GM23248 (cell line): Measurements from ENCODE around the gene LRRC43. TPM values are rescaled to one million over a fixed set of nuclear protein-coding genes. Genes with fewer than 3 reads are reported as not detected.

Source experiments
- DNase-seq: peaks from one replicate; pipeline ENCODE4 v3.0.0-alpha.2; 2015
- H2AFZ ChIP-seq: fragments of 200-600 bp; sonication (generic); 2 replicates; pipeline ENCODE4 v1.6.1; 2016; ENCODE audit warnings: antibody characterized with exemption
- H3F3A ChIP-seq: fragments of 200-600 bp; sonication (generic); 2 replicates; pipeline ENCODE4 v1.6.1; 2016; ENCODE audit warnings: mild to moderate bottlenecking, antibody characterized with exemption, mixed run types; ENCODE audit not compliant: insufficient read depth
- H3K27ac ChIP-seq: fragments of 200-600 bp; sonication (generic); 2 replicates; pipeline ENCODE4 v1.5.1; 2016; ENCODE audit warnings: mild to moderate bottlenecking
- H3K27me3 ChIP-seq: fragments of 200-600 bp; sonication (generic); replicated peaks from 2 replicates; pipeline ENCODE4 v1.6.1; 2016; ENCODE audit warnings: mild to moderate bottlenecking; ENCODE audit not compliant: insufficient read depth
- H3K36me3 ChIP-seq: fragments of 200-600 bp; sonication (generic); 2 replicates; pipeline ENCODE4 v1.6.1; 2016; ENCODE audit warnings: low read depth, mild to moderate bottlenecking
- H3K4me1 ChIP-seq: fragments of 200-600 bp; sonication (generic); 2 replicates; pipeline ENCODE4 v1.6.1; 2016; ENCODE audit warnings: mild to moderate bottlenecking; ENCODE audit not compliant: insufficient read depth
- H3K4me2 ChIP-seq: fragments of 200-600 bp; sonication (generic); one replicate; pipeline ENCODE4 v1.6.1; 2016; ENCODE audit warnings: mild to moderate bottlenecking; ENCODE audit not compliant: unreplicated experiment
- H3K4me3 ChIP-seq: fragments of 200-600 bp; sonication (generic); 2 replicates; pipeline ENCODE4 v1.5.1; 2016; ENCODE audit warnings: mild to moderate bottlenecking
- H3K79me2 ChIP-seq: fragments of 200-600 bp; sonication (generic); 2 replicates; pipeline ENCODE4 v1.6.1; 2016; ENCODE audit warnings: mild to moderate bottlenecking; ENCODE audit not compliant: insufficient read depth
- H3K9ac ChIP-seq: fragments of 200-600 bp; sonication (generic); 2 replicates; pipeline ENCODE4 v1.6.1; 2016; ENCODE audit warnings: mild to moderate bottlenecking
- H3K9me2 ChIP-seq: fragments of 200-600 bp; sonication (generic); 2 replicates; pipeline ENCODE4 v1.6.1; 2016; ENCODE audit warnings: mixed run types, mild to moderate bottlenecking, moderate library complexity; ENCODE audit not compliant: insufficient read depth
- H3K9me3 ChIP-seq: fragments of 200-600 bp; sonication (generic); one replicate; pipeline ENCODE4 v1.6.1; 2017; ENCODE audit warnings: low read depth
- H4K20me1 ChIP-seq: fragments of 200-600 bp; sonication (generic); 2 replicates; pipeline ENCODE4 v1.6.0; 2016; ENCODE audit not compliant: insufficient read depth
- EZH2 ChIP-seq: fragments of 200-600 bp; sonication (generic); IDR thresholded peaks from 2 replicates; pipeline ENCODE4 v1.6.1; 2018; ENCODE audit warnings: antibody characterized with exemption, mild to moderate bottlenecking; ENCODE audit not compliant: insufficient read depth, poor library complexity, severe bottlenecking
- EZH2phosphoT487 ChIP-seq: fragments of 200-600 bp; sonication (generic); IDR thresholded peaks from 2 replicates; pipeline ENCODE4 v1.6.1; 2018; ENCODE audit warnings: antibody characterized with exemption, moderate library complexity, mild to moderate bottlenecking, low read depth; ENCODE audit not compliant: insufficient read depth
- WGBS, 2 experiments: methylation state at CpG; one replicate each; pipeline ENCODE4 v1.1.6; 2015 to 2017; ENCODE audit warnings: low lambda C conversion rate in 2 of 2, low coverage in 1 of 2; ENCODE audit errors: missing lambda C conversion rate in 2 of 2; 5-methylcytosine and 5-hydroxymethylcytosine counted together
- in situ Hi-C: fragments of 300-500 bp; cut with MboI; formaldehyde crosslinking; loops from 2 replicates; pipeline ENCODE4 v1.15.0; 2020
- polyA plus RNA-seq: library from polyadenylated mRNA; unstranded; fragments of >200 nt; fragmentation: Nextera tagmentation; extraction: Ambion mirVana; gene quantifications from 2 replicates; pipeline ENCODE4 v1.2.1, GENCODE V29; 2016
- total RNA-seq: library from RNA; depleted of rRNA; stranded (reverse); fragments of >200 nt; shearing (Covaris generic); gene quantifications from 2 replicates; pipeline ENCODE4 v1.2.3, GENCODE V29; 2014

LRRC43 gene
- total and polyA plus RNA-seq, 2 experiments from 2014 or later: 1.9 to 6.4 TPM

DNA sequence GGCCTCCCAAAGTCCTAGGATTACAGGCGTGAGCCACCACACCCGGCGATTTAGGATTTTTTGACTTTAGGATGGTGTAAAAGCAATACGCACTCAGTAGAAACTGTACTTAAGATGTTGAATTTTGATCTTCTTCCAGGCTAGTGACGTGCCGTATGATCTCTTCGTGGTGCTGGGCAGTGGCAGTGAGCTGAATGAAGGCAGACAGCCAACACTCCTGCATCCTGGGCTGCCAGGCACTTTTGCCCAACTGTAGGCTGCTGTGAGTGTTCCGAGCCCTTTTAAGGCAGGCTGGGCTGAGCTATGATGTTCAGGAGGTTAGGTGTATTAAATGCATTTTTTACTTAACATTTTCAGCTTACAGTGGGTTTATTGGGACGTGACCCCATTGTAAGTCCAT lies 30.2 kb upstream of the LRRC43 start:
- Histone ChIP-seq H3K9ac (no peak overlapping the region), H3K36me3 (no peaks in the 10 kb centered on the region), H3K27me3 (no peaks in the 10 kb centered on the region), H3K9me3 (no peaks in the 10 kb centered on the region), H3K9me2 (no peaks in the 10 kb centered on the region), H2AFZ (no peak overlapping the region), H3F3A (no peaks in the 10 kb centered on the region), H3K27ac (no peak overlapping the region), H3K79me2 (no peaks in the 10 kb centered on the region), H3K4me3 (no peak overlapping the region), H3K4me2 (no peak overlapping the region), H3K4me1 (no peaks in the 10 kb centered on the region), H4K20me1 (no peaks in the 10 kb centered on the region)
- no peak for DNase-seq
- TF ChIP-seq EZH2 (no peak), EZH2phosphoT487 (no peak)
- 61 to 62% methylated on average over 9 of the region's 9 CpGs for WGBS, 2 experiments
- in situ Hi-C loops: no loop called here

DNA sequence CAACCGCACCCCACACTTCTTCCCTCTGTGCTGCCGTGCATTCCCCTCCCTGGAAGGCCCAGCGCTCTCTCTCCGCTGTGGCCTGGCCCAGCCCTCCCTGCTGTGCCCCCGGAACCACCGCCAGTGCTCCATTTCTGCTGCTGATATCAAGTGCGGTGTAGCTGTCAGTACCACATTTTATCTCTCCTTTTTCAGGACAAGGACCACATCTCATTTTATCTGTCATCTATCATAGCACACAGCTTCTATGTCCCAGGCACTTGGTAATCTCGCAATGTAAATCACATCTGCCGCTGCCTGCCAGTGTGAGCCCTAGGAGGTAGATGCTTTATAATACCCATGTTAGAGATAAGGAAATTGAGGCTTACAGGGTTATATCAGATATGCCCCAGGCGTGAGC lies 27.2 kb upstream of the LRRC43 start:
- H3K4me1 ChIP-seq: no peaks in the 10 kb centered on the region
- H3K9me3 ChIP-seq: no peaks in the 10 kb centered on the region
- no peak overlapping the region for H3K4me2 ChIP-seq
- no peaks in the 10 kb centered on the region for H3K79me2 ChIP-seq
- in situ Hi-C loops: no loop called here
- no peak overlapping the region for H3K9ac ChIP-seq
- H4K20me1 ChIP-seq: no peaks in the 10 kb centered on the region
- no peaks in the 10 kb centered on the region for H3K27me3 ChIP-seq
- no peak for DNase-seq
- WGBS, 2 experiments: 61 to 63% methylated on average over 10 of the region's 10 CpGs
- TF ChIP-seq EZH2 (no peak), EZH2phosphoT487 (no peak)
- H3K27ac ChIP-seq: no peak overlapping the region
- H3K9me2 ChIP-seq: no peaks in the 10 kb centered on the region
- H3K4me3 ChIP-seq: no peak overlapping the region
- H2AFZ ChIP-seq: no peak overlapping the region
- no peaks in the 10 kb centered on the region for H3F3A ChIP-seq
- no peaks in the 10 kb centered on the region for H3K36me3 ChIP-seq

DNA sequence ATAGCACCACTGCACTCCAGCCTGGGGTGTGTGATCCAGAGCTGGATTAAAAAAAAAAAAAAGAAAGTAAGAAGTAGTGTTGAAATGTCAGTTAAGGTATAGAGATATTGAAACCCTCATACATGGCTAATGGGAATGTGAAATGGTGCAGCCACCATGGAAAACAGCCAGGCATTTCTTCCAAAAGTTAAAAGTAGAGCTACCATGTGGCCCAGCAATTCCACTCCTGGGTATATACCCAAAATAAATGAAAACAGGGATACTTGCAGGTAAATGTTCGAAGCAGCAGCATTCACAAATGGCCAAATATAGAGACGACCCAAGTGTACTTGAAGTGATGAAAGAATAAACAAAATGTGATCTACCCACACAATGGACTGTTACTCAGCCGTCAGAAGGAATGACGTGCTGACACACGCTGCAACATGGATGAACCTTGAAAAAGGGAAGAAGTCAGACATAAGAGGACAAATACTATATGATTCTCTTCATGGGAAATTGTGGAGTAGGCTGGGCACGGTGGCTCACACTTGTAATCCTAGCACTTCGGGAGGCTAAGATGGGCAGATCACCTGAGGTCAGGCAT lies 24.1 kb upstream of the LRRC43 start:
- Histone ChIP-seq H3K36me3 (no peaks in the 10 kb centered on the region), H3K9ac (no peak overlapping the region), H3K79me2 (no peaks in the 10 kb centered on the region), H3K27ac (no peak overlapping the region), H3K9me2 (no peaks in the 10 kb centered on the region), H3K4me3 (no peak overlapping the region), H2AFZ (no peak overlapping the region), H4K20me1 (no peaks in the 10 kb centered on the region), H3K4me1 (no peaks in the 10 kb centered on the region), H3K27me3 (no peaks in the 10 kb centered on the region), H3K4me2 (no peak overlapping the region), H3K9me3 (no peaks in the 10 kb centered on the region), H3F3A (no peaks in the 10 kb centered on the region)
- in situ Hi-C loops: no loop called here
- WGBS, 2 experiments: 84% methylated on average over 7 of the region's 7 CpGs
- TF ChIP-seq EZH2phosphoT487 (no peak), EZH2 (no peak)
- DNase-seq: no peak

DNA sequence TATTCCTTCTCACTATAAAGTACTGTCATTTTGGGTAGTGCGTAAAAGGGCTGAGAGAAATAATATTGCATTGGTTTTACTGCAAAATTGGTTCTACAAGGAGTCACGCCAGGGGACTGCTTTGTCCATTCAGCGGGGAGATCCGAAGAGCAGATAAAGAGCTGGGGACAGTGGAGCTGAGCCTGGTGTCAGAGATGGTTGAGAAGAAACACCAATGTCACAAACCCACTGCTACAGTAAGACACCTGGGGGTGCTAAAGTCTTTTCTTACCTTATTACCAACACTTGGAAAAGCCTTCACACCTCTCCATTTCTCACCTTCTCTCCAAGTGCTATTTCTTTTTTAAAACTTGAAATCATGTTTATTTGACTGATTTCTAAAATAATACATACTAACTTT lies 23.0 kb upstream of the LRRC43 start:
- Histone ChIP-seq H3K9me3 (no peaks in the 10 kb centered on the region), H3F3A (no peaks in the 10 kb centered on the region), H3K4me3 (no peak overlapping the region), H3K27ac (no peak overlapping the region), H2AFZ (no peak overlapping the region), H3K9ac (no peak overlapping the region), H3K79me2 (no peaks in the 10 kb centered on the region), H3K9me2 (no peaks in the 10 kb centered on the region), H3K36me3 (no peaks in the 10 kb centered on the region), H3K4me1 (no peaks in the 10 kb centered on the region), H3K4me2 (no peak overlapping the region), H3K27me3 (no peaks in the 10 kb centered on the region), H4K20me1 (no peaks in the 10 kb centered on the region)
- TF ChIP-seq EZH2 (no peak), EZH2phosphoT487 (no peak)
- 66 to 72% methylated on average over 4 of the region's 4 CpGs for WGBS, 2 experiments
- in situ Hi-C loops: no loop called here
- no peak for DNase-seq

DNA sequence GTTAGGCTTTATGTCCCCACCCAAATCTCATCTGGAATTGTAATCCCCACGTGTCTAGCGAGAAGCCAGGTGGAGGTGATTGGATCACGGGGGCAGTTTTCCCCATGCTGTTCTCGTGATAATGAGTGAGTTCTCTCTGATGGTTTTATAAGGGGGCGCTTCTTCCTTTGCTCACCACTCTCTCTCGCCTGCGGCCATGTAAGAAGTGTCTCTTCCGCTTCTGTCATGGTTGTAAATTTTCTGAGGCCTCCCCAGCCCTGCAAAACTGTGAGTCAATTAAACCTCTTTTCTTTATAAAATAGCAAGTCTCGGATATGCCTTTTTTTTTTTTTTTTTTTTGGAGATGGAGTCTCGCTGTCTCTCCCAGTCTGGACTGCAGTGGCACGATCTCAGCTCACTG lies 22.2 kb upstream of the LRRC43 start:
- no peaks in the 10 kb centered on the region for H4K20me1 ChIP-seq
- no peaks in the 10 kb centered on the region for H3K79me2 ChIP-seq
- H3F3A ChIP-seq: no peaks in the 10 kb centered on the region
- no peaks in the 10 kb centered on the region for H3K36me3 ChIP-seq
- H3K9me3 ChIP-seq: no peaks in the 10 kb centered on the region
- 50 to 52% methylated on average over 11 of the region's 11 CpGs for WGBS, 2 experiments
- in situ Hi-C loops: no loop called here
- no peak overlapping the region for H3K9ac ChIP-seq
- H3K4me3 ChIP-seq: no peak overlapping the region
- H3K4me1 ChIP-seq: no peaks in the 10 kb centered on the region
- H3K27me3 ChIP-seq: no peaks in the 10 kb centered on the region; the same call in 1 of the 2 replicates
- no peak for DNase-seq
- no peak overlapping the region for H2AFZ ChIP-seq
- no peaks in the 10 kb centered on the region for H3K9me2 ChIP-seq
- H3K27ac ChIP-seq: no peak overlapping the region
- no peak overlapping the region for H3K4me2 ChIP-seq
- no peak for TF ChIP-seq EZH2phosphoT487
- TF ChIP-seq EZH2: no peak
